ENCODE measurements around the gene ANO7.

GRCh38 chr2:241202681-241203080 is 14.2 kb downstream of the ANO7 start:
- TF ChIP-seq POLR2A (IDR thresholded peaks at IDR 0.05): no peak
- TF ChIP-seq, protein P1, sequence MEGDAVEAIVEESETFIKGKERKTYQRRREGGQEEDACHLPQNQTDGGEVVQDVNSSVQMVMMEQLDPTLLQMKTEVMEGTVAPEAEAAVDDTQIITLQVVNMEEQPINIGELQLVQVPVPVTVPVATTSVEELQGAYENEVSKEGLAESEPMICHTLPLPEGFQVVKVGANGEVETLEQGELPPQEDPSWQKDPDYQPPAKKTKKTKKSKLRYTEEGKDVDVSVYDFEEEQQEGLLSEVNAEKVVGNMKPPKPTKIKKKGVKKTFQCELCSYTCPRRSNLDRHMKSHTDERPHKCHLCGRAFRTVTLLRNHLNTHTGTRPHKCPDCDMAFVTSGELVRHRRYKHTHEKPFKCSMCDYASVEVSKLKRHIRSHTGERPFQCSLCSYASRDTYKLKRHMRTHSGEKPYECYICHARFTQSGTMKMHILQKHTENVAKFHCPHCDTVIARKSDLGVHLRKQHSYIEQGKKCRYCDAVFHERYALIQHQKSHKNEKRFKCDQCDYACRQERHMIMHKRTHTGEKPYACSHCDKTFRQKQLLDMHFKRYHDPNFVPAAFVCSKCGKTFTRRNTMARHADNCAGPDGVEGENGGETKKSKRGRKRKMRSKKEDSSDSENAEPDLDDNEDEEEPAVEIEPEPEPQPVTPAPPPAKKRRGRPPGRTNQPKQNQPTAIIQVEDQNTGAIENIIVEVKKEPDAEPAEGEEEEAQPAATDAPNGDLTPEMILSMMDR (IDR thresholded peaks at IDR 0.05): no peak
